ENCODE measurements around the gene AMH. TPM values are rescaled to one million over a fixed set of nuclear protein-coding genes. Genes with fewer than 3 reads are reported as not detected.

AMH gene
- total and polyA plus RNA-seq, 2 of the 4 experiments (the other 2 are of a cell fraction): 0.86 TPM; not detected in 1

GRCh38 chr19:2229103-2230032 is 19.8 kb upstream of the AMH start:
- TF ChIP-seq MXI1 (IDR thresholded peaks at IDR 0.05; ENCODE audit: borderline replicate concordance, low read depth, low read length) (no peak), FOS (IDR thresholded peaks at IDR 0.05; ENCODE audit: low read depth, low read length) (no peak), MAFK (IDR thresholded peaks at IDR 0.05; ENCODE audit: low read depth, low read length) (no peak), POLR2A (IDR thresholded peaks at IDR 0.05; ENCODE audit: low read depth, low read length) (no peak), USF2 (IDR thresholded peaks at IDR 0.05; ENCODE audit: low read depth, low read length) (no peak), NFE2L2 (IDR thresholded peaks at IDR 0.05; ENCODE audit: low read depth, low read length) (no peak), CTCF (conservative IDR thresholded peaks at IDR 0.05; ENCODE audit: low read depth, low read length) (no peak), CEBPB (IDR thresholded peaks at IDR 0.05; ENCODE audit: low read depth, low read length) (no peak), RFX5 (IDR thresholded peaks at IDR 0.05; ENCODE audit: low read depth, low read length) (no peak), RCOR1 (IDR thresholded peaks at IDR 0.05; ENCODE audit: insufficient replicate concordance, low read length) (no peak), ELK1 (IDR thresholded peaks at IDR 0.05; ENCODE audit: borderline replicate concordance, low read depth, low read length) (no peak), RAD21 (IDR thresholded peaks at IDR 0.05; ENCODE audit: low read length) (no peak)
- ChIA-PET POLR2A (ENCODE audit: unreplicated experiment) (interaction anchor here (0.9 kb wide), 1 partner anchor 9 kb away, joined by 22 read pairs; no protein-coding TSS in a partner anchor), CTCF (no interaction called here)
- Histone ChIP-seq H3K4ac (ENCODE audit: low read depth, low read length) (no peak overlapping the region), H4K8ac (ENCODE audit: low read depth in 2 of 2, low read length in 2 of 2) (no peak overlapping the region), H4K20me1 (ENCODE audit: insufficient read depth, low read length) (peaks cover 26% of the 10 kb centered on the region), H3K9ac (ENCODE audit: low read depth, low read length) (no peak overlapping the region), H3K9me3 (ENCODE audit: control insufficient read depth, insufficient read depth, low read length) (no peaks in the 10 kb centered on the region), H3K4me2 (ENCODE audit: low read depth, low read length) (no peak overlapping the region), H3K9me1 (ENCODE audit: insufficient read depth, low read length) (no peaks in the 10 kb centered on the region; the same call in 1 of the 2 replicates), H3K27ac (ENCODE audit: insufficient read depth, low read length) (no peak overlapping the region), H2BK5ac (ENCODE audit: low read depth, low read length, poor library complexity, severe bottlenecking) (no peak overlapping the region), H2BK20ac (ENCODE audit: low read depth, low read length) (no peak overlapping the region), H2BK15ac (ENCODE audit: low read depth, low read length) (no peak overlapping the region), H2AK9ac (replicated peaks; ENCODE audit: low read depth, low read length, poor library complexity) (no peak overlapping the region), H4K5ac (ENCODE audit: low read depth, low read length) (no peak overlapping the region), H4K91ac (ENCODE audit: insufficient read depth, low read depth, low read length) (no peak overlapping the region), H2AFZ (replicated peaks; ENCODE audit: low read length, poor library complexity) (peak overlapping the region; percentile 11), H2BK120ac (ENCODE audit: low read depth, low read length) (no peak overlapping the region), H3K4me3 (ENCODE audit: insufficient read depth, low read depth, low read length) (no peak overlapping the region), H3K23ac (ENCODE audit: low read depth, low read length) (no peak overlapping the region), H2AK5ac (ENCODE audit: low read depth, low read length) (no peak overlapping the region), H3K36me3 (ENCODE audit: control insufficient read depth, insufficient read depth, low read length) (peaks cover 72% of the 10 kb centered on the region), H3K18ac (ENCODE audit: low read depth, low read length) (no peak overlapping the region), H3K4me1 (ENCODE audit: control insufficient read depth, insufficient read depth, low read length) (no peaks in the 10 kb centered on the region), H3K56ac (ENCODE audit: extremely low read depth, insufficient read depth, low read length) (no peak overlapping the region), H3K79me1 (ENCODE audit: low read depth in 1 of 2, low read length in 2 of 2) (peaks cover 9 to 38% of the 10 kb centered on the region in 2 experiments), H3K27me3 (ENCODE audit: control insufficient read depth, insufficient read depth, low read length) (no peaks in the 10 kb centered on the region), H3K14ac (replicated peaks; ENCODE audit: low read depth, low read length) (no peak overlapping the region)
- in situ Hi-C loops (cut with MboI; ENCODE audit: low sequenced_read_pairs) (no loop called here), dilution Hi-C loops (cut with HindIII; ENCODE audit: low sequenced_read_pairs, unreplicated experiment) (no loop called here), intact Hi-C loops (cut with micrococcal nuclease) (no loop called here)
- ATAC-seq (ENCODE audit: low read depth) (no peak), DNase-seq (no peak)
- WGBS, 2 experiments (ENCODE audit: extremely low coverage in 2 of 2, insufficient read length in 1 of 2): 94% methylated on average over 24 of the region's 45 CpGs; no CpG with 5 or more reads in 1 of the 2 experiments
- no TSS peak for BruUV-seq (replicated peaks)

Measured in IMR-90 (cell line).